T-helper 1 cell (primary cell): ENCODE data around the gene TRAPPC3.
A peak's percentile ranks its signal among the peaks of the same experiment; 100 is the strongest.
"Not testable (repeated sequence)": the region's sequence is repeated elsewhere in the genome, so short reads cannot be mapped to it uniquely, and the experiment has no call there.

Source experiments
- DNase-seq, 5 donors: peaks; one replicate each; pipeline ENCODE4 v3.0.0-alpha.2; 2012 to 2020
- total RNA-seq, 4 donors: gene quantifications; one replicate each; lab custom pipeline; 2026; lab: John Stamatoyannopoulos, UW

Gene TRAPPC3
- total RNA-seq, result 22.1 to 45.0 (median 28.9) reads per million in 4 donors

- DNase-seq, result peak; percentile 99 to 100 (median 99)
Measured at GRCh38 chr1:36149237-36149972, at the start of gene TRAPPC3. Gene TRAPPC3, minus strand, starts transcription at chr1:36149486. Its CDS starts 108 bp downstream, at chr1:36149378.

- no peak for DNase-seq
Measured at GRCh38 chr1:36198641-36199040, 49.4 kb upstream of the TRAPPC3 start.

DNA sequence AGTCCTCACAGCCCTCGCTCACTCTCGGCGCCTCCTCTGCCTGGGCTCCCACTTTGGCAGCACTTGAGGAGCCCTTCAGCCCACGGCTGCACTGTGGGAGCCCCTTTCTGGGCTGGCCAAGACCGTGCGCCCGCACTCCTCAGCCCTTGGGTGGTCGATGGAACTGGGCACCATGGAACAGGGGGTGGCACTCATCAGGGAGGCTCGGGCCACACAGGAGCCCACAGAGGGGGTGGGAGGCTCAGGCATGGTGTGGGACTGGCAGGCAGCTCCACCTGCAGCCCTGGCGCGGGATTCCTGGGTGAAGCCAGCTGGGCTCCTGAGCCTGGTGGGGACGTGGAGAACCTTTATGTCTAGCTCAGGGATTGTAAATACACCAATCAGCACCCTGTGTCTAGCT, 47.5 kb upstream of the TRAPPC3 start:
- DNase-seq, result not testable (repeated sequence)

GRCh38 chr1:36187800-36188593, 38.7 kb upstream of the TRAPPC3 start:
- peak; percentile 60 to 81 (median 71) for DNase-seq

GRCh38 chr1:36183309-36183856, 34.1 kb upstream of the TRAPPC3 start:
- no peak for DNase-seq

GRCh38 chr1:36182734-36183133, 33.4 kb upstream of the TRAPPC3 start:
- DNase-seq, result no peak

DNA sequence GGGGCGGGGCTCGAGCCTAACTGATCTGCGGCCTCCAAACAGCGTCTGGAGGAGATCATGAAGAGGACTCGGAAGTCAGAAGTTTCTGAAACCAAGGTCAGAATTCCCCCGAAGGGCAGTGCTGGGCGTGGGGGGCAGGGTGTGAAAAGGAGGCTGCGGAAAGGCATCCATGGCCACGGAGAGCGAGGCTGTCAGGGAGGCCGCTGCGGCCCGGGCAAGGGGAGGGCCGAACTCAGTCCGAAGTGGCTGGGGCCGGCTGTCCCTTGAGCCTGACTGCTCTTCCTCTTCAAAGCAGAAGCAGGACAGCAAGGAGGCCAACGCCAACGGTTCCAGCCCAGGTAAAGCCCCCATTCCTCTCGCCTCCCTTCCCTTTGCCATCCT, 29.9 kb upstream of the TRAPPC3 start:
- no peak for DNase-seq

DNA sequence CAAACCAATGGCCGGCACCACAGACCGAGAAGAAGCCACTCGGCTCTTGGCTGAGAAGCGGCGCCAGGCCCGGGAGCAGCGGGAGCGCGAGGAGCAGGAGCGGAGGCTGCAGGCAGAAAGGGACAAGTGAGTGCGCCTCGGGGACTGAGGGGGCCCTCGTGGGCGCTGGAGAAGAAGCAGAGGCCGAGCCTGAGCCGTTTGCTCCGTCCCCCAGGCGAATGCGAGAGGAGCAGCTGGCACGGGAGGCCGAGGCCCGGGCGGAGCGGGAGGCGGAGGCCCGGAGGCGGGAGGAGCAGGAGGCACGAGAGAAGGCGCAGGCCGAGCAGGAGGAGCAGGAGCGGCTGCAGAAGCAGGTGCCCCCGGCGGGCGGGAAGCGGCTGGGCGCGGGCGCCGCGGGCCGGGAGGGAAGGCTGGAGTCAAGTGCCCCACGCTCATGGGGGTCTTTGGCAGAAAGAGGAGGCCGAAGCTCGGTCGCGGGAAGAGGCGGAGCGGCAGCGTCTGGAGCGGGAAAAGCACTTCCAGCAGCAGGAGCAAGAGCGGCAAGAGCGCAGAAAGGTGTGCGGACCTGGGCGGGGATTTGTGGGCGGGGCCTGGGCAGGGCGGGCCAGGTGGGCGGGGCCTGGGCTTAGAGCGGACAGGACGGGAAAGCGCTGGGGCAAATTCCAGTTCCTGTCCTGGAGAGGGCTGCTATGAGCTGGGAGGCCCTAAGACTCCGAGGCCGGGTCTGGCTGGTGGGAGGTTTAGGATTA, 29.4 kb upstream of the TRAPPC3 start:
- DNase-seq, result no peak

DNA sequence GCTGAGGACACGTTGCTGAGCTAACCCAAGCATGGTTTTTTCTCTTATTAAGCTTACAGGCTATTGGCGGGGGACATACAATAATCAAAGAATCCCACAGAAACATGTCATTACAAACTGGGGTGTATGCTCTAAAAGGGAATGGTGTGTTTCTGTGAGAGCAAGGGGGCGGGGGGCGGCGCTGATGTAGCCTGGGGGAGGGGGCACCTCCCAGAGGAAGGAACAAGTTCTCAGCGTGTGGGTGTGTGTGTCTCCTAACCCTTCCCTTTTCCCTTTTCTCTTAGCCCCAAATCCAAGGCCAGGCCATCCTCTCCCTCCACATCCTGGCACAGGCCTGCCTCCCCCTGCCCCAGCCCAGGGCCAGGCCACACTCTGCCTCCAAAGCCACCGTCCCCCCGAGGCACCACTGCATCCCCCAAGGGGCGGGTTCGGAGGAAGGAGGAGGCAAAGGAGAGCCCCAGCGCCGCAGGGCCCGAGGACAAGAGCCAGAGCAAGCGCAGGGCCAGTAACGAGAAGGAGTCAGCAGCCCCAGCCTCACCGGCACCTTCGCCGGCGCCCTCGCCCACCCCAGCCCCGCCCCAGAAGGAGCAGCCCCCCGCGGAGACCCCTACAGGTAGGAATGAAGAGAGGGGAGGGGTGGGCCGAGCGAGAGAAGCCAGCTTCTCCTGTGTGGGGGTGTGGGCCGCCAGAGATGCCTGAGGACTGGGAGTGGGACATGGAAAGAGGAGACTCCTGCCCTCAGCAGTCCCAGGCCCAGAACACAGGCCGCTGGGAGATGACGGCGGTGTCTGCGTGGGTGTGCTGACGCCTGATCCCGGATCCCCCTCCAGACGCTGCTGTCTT, 28.5 kb upstream of the TRAPPC3 start:
- no peak for DNase-seq

DNA sequence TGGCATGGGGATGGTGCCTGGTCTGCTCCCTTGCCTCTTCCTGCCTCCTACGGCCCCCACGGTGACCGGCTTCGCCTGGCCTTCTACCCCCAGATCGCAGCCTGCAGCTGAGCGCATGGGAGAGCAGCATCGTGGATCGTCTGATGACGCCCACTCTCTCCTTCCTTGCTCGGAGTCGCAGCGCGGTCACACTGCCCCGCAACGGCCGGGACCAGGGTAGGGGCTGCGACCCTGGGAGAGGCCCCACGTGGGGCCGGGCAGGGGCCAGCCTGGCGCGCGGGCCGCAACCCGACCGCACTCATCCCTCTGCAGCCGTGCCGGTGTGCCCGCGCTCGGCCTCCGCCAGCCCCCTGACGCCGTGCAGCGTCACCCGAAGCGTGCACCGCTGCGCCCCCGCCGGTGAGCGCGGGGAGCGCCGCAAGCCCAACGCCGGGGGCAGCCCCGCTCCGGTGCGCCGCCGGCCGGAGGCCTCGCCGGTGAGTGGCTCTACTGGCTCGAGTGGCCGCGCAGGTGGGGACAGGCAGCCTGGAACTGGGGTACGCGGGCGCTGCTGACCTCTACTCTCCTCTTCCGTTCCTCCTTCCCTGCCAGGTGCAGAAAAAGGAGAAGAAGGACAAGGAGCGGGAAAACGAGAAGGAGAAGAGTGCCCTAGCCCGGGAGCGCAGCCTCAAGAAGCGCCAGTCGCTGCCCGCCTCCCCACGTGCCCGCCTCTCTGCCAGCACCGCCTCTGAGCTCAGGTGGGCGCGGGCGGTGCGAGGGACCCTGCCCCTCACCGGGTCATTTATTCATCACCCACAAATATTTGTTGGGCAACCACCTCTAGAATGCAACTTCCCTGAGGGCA, 27.0 kb upstream of the TRAPPC3 start:
- no peak for DNase-seq

GRCh38 chr1:36175137-36176095, 26.1 kb upstream of the TRAPPC3 start:
- DNase-seq, result no peak

GRCh38 chr1:36174713-36175112, 25.4 kb upstream of the TRAPPC3 start:
- DNase-seq, result no peak

GRCh38 chr1:36172983-36173382, 23.7 kb upstream of the TRAPPC3 start:
- no peak for DNase-seq

- no peak for DNase-seq
Measured at GRCh38 chr1:36172017-36172747, 22.9 kb upstream of the TRAPPC3 start.

DNA sequence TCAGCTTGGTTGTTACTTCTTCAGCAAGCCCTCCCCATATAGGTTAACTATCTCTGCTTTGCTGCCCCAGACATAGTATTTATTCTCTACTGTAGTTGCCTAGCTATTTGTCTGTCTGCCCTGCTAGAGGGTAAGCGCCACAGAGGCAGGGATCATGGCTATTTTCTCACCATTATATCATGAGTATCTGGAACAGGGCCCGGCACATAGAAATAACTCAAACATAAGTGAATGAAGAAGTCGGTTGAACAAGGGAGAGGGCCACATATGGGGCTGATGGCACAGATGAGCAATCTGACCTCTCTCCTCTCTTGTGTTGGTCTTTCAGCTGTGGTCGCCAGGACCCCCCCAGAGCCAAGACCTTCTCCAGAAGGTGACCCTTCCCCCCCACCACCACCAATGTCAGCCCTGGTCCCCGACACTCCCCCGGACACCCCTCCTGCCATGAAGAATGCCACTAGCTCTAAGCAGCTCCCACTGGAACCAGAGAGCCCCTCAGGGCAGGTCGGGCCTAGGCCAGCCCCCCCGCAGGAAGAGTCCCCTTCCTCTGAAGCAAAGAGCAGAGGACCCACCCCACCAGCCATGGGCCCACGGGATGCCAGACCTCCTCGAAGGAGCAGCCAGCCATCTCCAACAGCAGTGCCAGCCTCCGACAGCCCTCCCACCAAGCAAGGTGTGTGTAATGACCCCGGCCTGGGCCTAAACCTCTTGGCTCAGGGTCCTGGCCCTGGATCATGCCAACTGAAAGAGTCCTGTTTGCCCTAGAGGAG, 21.5 kb upstream of the TRAPPC3 start:
- DNase-seq, result no peak

GRCh38 chr1:36168514-36168913, 19.2 kb upstream of the TRAPPC3 start:
- no peak for DNase-seq

- no peak for DNase-seq
Measured at GRCh38 chr1:36166938-36167905, 17.9 kb upstream of the TRAPPC3 start.
